Thoracic aorta (tissue), 2 donors: ENCODE data around the gene SPRY2. TPM values are rescaled to one million over a fixed set of nuclear protein-coding genes. Genes with fewer than 3 reads are reported as not detected.

ENCODE experiments used
- ATAC-seq: fragments of 150-250 bp; one replicate; pipeline ENCODE4 v1.8.0; 2017; ENCODE audit warnings: low read depth; ENCODE audit not compliant: insufficient number of reproducible peaks, low FRiP score
- DNase-seq: peaks from one replicate; pipeline ENCODE4 v3.0.0-alpha.2; 2020; ENCODE audit warnings: low spot score
- H3K27ac ChIP-seq, 2 donors: fragments of 200-600 bp; sonication (generic); 1 replicate in 1 of 2; 2 replicates in 1 of 2; pipeline ENCODE4 v1.5.1; 2016; ENCODE audit warnings: mild to moderate bottlenecking in 2 of 2, moderate library complexity in 2 of 2
- H3K27me3 ChIP-seq: fragments of 200-600 bp; sonication (generic); replicated peaks from 2 replicates; pipeline ENCODE4 v1.6.0; 2016; ENCODE audit warnings: mild to moderate bottlenecking; ENCODE audit not compliant: insufficient read depth
- H3K36me3 ChIP-seq: fragments of 200-600 bp; sonication (generic); one replicate; pipeline ENCODE4 v1.5.1; 2016
- H3K4me1 ChIP-seq, 2 donors: fragments of 200-600 bp; sonication (generic); 1 replicate in 1 of 2; 2 replicates in 1 of 2; pipeline versions ENCODE4 v1.5.1 to v1.6.0; 2016; ENCODE audit warnings: low read depth in 2 of 2, mild to moderate bottlenecking in 1 of 2; ENCODE audit not compliant: control insufficient read depth in 1 of 2
- H3K4me3 ChIP-seq: fragments of 200-600 bp; sonication (generic); 2 replicates; pipeline ENCODE4 v1.5.1; 2016; ENCODE audit warnings: mild to moderate bottlenecking
- H3K9me3 ChIP-seq: fragments of 200-600 bp; sonication (generic); 2 replicates; pipeline ENCODE4 v1.5.1; 2016
- total RNA-seq, 2 donors: library from RNA; depleted of rRNA; stranded (reverse); fragments of >200 nt; gene quantifications; one replicate each; pipeline versions ENCODE4 v1.1.0 to v1.2.3, GENCODE V29; 2016
- TF ChIP-seq, protein P1 (sequence below): fragments of 200-600 bp; sonication (generic); IDR thresholded peaks from one replicate; pipeline ENCODE4 v1.5.1; 2019; ENCODE audit warnings: antibody characterized with exemption

Gene SPRY2
- total RNA-seq, 2 donors from 2014 or later, result 28.2 to 49.2 TPM

DNA sequence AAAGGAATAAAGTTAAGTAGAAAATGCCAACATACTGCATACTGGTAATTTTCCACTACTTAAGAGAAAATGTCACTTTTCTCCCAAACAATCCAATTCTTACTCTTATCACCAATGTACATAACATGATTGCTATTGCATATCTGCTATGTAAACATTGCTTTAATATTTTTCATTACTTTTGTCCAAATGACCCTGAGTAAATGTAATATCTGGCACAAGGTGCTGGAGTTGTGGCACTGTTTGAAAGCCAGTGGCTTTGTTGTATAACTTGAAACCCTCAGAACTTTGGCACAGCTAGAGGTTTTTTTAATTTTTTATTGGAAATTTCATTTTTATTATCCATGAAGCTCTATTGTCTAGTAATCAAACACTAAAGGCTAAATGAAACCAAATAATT is 45.7 kb upstream of the SPRY2 start:
- Histone ChIP-seq H3K4me1 (peaks cover 16 to 21% of the 10 kb centered on the region in 2 donors), H3K9me3 (no peaks in the 10 kb centered on the region), H3K27me3 (no peaks in the 10 kb centered on the region), H3K27ac (no peak overlapping the region), H3K36me3 (no peaks in the 10 kb centered on the region), H3K4me3 (no peak overlapping the region)
- TF ChIP-seq, protein P1, sequence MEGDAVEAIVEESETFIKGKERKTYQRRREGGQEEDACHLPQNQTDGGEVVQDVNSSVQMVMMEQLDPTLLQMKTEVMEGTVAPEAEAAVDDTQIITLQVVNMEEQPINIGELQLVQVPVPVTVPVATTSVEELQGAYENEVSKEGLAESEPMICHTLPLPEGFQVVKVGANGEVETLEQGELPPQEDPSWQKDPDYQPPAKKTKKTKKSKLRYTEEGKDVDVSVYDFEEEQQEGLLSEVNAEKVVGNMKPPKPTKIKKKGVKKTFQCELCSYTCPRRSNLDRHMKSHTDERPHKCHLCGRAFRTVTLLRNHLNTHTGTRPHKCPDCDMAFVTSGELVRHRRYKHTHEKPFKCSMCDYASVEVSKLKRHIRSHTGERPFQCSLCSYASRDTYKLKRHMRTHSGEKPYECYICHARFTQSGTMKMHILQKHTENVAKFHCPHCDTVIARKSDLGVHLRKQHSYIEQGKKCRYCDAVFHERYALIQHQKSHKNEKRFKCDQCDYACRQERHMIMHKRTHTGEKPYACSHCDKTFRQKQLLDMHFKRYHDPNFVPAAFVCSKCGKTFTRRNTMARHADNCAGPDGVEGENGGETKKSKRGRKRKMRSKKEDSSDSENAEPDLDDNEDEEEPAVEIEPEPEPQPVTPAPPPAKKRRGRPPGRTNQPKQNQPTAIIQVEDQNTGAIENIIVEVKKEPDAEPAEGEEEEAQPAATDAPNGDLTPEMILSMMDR, result no peak
- DNase-seq (no peak), ATAC-seq (no peak)

DNA sequence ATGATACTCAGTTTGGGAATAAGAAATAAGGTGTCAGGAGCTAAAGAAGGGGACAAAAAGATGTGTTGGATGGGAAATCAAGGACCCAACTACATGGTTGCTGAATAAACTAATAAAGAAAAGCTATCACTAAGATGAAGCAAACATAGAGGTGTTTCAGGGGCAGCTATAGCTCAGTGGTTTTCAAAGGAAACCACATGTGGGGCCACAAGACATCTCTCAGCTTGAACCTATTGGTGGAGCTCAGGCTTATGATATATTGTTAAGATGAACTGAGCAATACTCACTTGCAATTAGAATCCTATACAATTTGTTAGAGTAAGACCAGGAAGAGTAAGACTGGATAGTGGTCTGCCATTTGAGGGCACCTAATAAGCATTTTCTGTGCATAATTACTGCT is 45.1 kb upstream of the SPRY2 start:
- no peaks in the 10 kb centered on the region for H3K27me3 ChIP-seq
- ATAC-seq (no peak), DNase-seq (no peak)
- H3K27ac ChIP-seq, result no peak overlapping the region
- peaks cover 16 to 21% of the 10 kb centered on the region in 2 donors for H3K4me1 ChIP-seq
- TF ChIP-seq, protein P1, result no peak
- H3K36me3 ChIP-seq, result no peaks in the 10 kb centered on the region
- no peaks in the 10 kb centered on the region for H3K9me3 ChIP-seq
- no peak overlapping the region for H3K4me3 ChIP-seq

DNA sequence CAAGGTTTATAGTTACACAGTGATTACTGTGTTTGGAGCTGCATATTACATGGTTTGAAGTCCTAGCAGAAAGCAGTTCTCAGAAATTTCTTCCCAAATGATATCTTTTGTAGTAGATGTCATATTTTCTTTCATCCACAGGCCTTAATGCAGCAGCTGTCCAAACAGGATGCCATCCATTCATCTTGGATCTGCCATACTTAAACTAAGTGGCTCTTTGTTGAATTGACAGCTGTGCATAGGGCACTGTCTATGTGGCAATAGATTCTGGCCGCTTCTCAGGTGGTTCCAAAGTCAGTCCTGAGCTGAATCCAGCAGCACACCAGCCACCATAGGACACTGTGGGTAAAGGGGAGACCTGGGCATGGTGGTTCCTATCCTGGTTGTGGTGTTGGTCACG is 41.6 kb upstream of the SPRY2 start:
- no peak overlapping the region for H3K4me3 ChIP-seq
- ATAC-seq, result no peak
- no peaks in the 10 kb centered on the region for H3K9me3 ChIP-seq
- no peak for DNase-seq
- H3K27me3 ChIP-seq, result no peaks in the 10 kb centered on the region
- peaks cover 4 to 7% of the 10 kb centered on the region in 2 donors for H3K4me1 ChIP-seq
- TF ChIP-seq, protein P1, result no peak
- H3K27ac ChIP-seq, result no peak overlapping the region
- H3K36me3 ChIP-seq, result no peaks in the 10 kb centered on the region

DNA sequence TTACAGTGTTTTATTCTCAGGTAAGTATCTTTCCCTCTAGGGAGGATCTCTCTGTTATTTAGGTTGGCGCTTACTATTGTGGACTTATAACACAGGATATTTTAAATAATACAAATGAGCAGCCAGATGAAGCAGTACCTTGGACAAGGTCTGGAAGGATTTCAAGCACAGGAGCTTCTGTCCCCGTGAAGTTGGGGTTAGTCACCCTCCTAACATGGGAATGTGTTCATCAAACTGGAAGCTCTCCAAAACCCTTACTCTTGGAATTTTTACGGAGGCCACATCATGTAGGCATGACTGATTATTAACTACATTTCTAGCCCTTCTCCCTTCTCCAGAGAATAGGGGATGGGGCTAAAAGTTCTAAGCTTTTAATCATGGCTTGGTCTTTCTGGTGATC is 38.3 kb upstream of the SPRY2 start:
- no peaks in the 10 kb centered on the region for H3K36me3 ChIP-seq
- no peak for DNase-seq
- no peaks in the 10 kb centered on the region for H3K4me1 ChIP-seq
- H3K4me3 ChIP-seq, result no peak overlapping the region
- TF ChIP-seq, protein P1, result no peak
- H3K9me3 ChIP-seq, result no peaks in the 10 kb centered on the region
- no peaks in the 10 kb centered on the region for H3K27me3 ChIP-seq
- H3K27ac ChIP-seq, result no peak overlapping the region
- ATAC-seq, result no peak

DNA sequence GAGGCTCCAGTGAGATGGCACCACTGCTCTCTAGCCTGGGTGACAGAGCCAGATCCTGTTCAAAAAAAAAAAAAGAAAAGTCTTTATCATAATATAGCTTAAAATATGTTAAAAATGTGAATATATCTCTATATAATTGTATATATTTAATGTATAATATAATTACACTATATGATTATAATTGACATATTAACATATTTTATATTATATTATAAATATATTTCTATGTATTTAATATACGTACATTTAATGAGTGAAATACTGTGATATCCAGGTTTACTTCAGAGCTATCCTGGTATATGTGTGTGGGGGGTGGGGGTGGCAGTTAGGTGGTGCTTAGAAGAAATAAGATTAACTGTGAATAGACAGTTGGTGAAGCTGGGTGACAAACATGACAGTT is 35.6 kb upstream of the SPRY2 start:
- no peak for ATAC-seq
- H3K27me3 ChIP-seq, result no peaks in the 10 kb centered on the region
- no peak overlapping the region for H3K4me3 ChIP-seq
- no peak for DNase-seq
- H3K4me1 ChIP-seq, result no peaks in the 10 kb centered on the region
- H3K36me3 ChIP-seq, result no peaks in the 10 kb centered on the region
- H3K27ac ChIP-seq, result no peak overlapping the region
- no peaks in the 10 kb centered on the region for H3K9me3 ChIP-seq
- TF ChIP-seq, protein P1, result no peak
